Skeletal muscle tissue (tissue), 4 donors: Measurements from ENCODE around the gene TMCO4. TPM values are rescaled to one million over a fixed set of nuclear protein-coding genes. Genes with fewer than 3 reads are reported as not detected.
"Not testable (repeated sequence)": the region's sequence is repeated elsewhere in the genome, so short reads cannot be mapped to it uniquely, and the experiment has no call there.

Experiments used
- H3K27ac ChIP-seq: one replicate; pipeline ENCODE4 v1.7.0; 2013; ENCODE audit warnings: mild to moderate bottlenecking, low read depth, low read length, inconsistent platforms
- H3K27me3 ChIP-seq, 3 donors: one replicate each; pipeline ENCODE4 v1.7.0; 2013; ENCODE audit warnings: low read length in 3 of 3; ENCODE audit not compliant: control insufficient read depth in 3 of 3, insufficient read depth in 3 of 3
- H3K36me3 ChIP-seq, 3 donors: one replicate each; pipeline ENCODE4 v1.7.0; 2013; ENCODE audit warnings: low read length in 3 of 3; ENCODE audit not compliant: control insufficient read depth in 3 of 3, insufficient read depth in 3 of 3
- H3K4me1 ChIP-seq, 3 donors: one replicate each; pipeline ENCODE4 v1.7.0; 2013; ENCODE audit warnings: low read length in 3 of 3, mild to moderate bottlenecking in 3 of 3; ENCODE audit not compliant: control insufficient read depth in 3 of 3, insufficient read depth in 3 of 3
- H3K4me3 ChIP-seq, 3 donors: one replicate each; pipeline ENCODE4 v1.7.0; 2013; ENCODE audit warnings: low read length in 3 of 3
- H3K9ac ChIP-seq, 3 donors: one replicate each; pipeline ENCODE4 v1.7.0; 2013; ENCODE audit warnings: low read length in 3 of 3, mild to moderate bottlenecking in 3 of 3, moderate library complexity in 2 of 3, low read depth in 1 of 3
- H3K9me3 ChIP-seq, 3 donors: one replicate each; pipeline ENCODE4 v1.7.0; 2013; ENCODE audit warnings: low read length in 3 of 3; ENCODE audit not compliant: control insufficient read depth in 3 of 3
- total RNA-seq: library from RNA; depleted of rRNA; stranded (reverse); fragments of >200 nt; gene quantifications from one replicate; pipeline ENCODE4 v1.2.3, GENCODE V29; 2014
- donor health status: Osteomylitis.

The TMCO4 gene
- total RNA-seq = 2.6 TPM

DNA sequence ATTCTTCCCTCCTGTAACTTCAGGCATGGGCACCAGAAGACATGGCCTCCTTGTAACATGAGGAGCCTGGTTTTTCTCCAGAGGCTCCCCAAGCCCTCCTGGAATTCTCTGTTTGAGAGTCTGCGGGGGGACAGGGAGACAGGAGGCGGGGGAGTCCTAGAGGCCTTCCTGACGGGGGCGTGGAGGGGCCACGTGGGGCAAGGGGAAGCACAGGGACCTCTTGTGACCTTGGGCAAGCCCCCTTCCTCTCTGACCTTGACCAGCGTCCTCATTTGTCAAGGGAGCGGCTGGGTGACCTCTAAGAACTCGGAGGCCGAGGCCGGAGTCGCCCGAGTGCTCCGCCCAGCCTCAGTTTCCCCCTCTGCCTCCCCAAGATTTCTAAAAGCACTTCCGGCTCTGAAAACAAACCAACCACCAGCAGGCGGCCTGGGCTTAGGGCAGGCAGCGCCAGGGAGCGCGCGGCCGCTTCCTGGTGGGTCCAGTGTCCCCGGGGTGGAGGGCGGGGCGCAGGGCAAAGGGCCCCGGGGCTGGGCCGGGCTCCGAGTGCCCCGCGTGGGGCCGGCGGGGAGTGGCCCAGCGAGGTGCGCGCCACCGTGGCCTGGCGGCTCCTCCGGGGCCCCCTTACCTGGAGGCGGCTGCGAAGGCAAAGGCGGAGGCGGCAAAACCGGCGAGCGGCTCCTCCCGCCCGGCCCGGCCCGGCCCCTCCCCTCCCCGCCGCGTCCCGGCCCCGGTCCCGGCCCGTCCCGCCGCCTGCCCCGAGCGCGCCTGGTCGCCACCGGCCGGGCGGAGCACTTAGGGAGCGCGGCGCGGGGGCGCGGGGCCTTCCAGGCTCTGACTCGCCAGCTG, at the start of gene TMCO4:
Gene TMCO4, minus strand, starts transcription at position 687 of the 846 bp plus-strand sequence. CDS start 19,158 bp downstream, outside the sequence.
- peak within 1 kb of the TSS; percentile 62 to 80 (median 76) for H3K4me3 ChIP-seq
- peaks cover 6 to 17% (median 9%) of the 10 kb centered on the region in 3 donors for H3K4me1 ChIP-seq
- H3K36me3 ChIP-seq = no peaks in the 10 kb centered on the region
- no peaks in the 10 kb centered on the region for H3K9me3 ChIP-seq
- peaks cover 0 to 6% (median 0%) of the 10 kb centered on the region in 3 donors for H3K27me3 ChIP-seq
- H3K27ac ChIP-seq = peak within 1 kb of the TSS; percentile 56
- H3K9ac ChIP-seq = peak within 1 kb of the TSS; percentile 69 to 79 (median 75)

DNA sequence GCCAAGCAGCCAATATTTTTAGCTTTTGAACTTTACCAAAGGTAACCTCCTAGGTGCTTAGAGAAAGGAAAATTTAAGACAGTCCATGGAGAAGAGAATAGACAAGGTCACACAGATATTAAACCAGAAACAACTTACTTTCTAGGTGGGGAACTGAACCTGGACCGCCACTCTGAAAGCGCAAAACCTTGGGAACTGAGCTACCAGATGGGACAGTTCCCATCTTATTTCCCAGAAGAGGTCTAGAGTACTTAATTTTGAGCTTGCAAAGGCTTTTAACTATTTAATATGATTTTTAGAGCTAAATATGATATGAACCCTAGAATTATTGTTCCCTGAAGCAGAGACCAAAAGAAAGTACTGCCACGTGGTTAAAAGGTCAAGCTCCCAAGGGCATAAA, 49.6 kb upstream of the TMCO4 start:
- H3K36me3 ChIP-seq, H3K4me3 ChIP-seq, H3K9ac ChIP-seq, H3K27me3 ChIP-seq, H3K9me3 ChIP-seq, H3K27ac ChIP-seq, H3K4me1 ChIP-seq: not testable (repeated sequence)

DNA sequence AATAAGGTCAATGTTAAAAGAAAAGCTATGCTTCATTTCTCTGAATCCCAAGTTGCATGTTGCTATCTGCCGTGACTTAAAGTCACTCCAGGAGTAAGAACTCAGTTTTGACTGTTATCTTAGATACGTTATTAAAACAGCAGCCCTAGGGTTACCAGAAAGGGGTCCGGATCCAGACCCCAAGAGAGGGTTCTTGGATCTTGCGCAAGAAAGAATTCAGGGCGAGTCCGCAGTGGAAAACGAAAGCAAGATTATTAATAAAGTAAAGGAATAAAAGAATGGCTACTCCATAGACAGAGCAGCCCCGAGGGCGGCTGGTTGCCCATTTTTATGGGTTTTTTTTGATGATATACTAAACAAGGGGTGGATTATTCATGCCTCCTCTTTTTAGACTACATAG, 47.6 kb upstream of the TMCO4 start:
- not testable (repeated sequence) for H3K27ac ChIP-seq, H3K4me3 ChIP-seq, H3K27me3 ChIP-seq, H3K9me3 ChIP-seq, H3K4me1 ChIP-seq, H3K36me3 ChIP-seq, H3K9ac ChIP-seq

DNA sequence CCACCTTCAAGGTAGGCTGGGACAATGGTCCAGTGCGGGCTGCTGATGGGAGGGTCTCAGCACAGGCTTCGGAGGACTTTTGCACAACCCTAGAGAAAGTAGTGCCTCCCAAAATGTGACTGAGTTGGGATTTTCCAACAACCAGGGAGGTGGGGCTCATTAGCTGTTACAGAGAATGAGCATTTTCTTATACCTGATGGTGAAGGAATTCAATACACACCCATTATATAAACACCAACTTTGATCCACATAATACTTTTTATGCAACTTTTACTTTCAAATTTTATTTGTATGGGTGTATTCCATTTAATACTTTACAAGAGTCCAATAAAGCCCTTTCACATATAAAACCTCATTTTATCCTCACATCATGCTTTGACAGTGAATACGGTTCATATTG, 46.6 kb upstream of the TMCO4 start:
- Histone ChIP-seq H3K4me3 (no peak overlapping the region), H3K4me1 (no peaks in the 10 kb centered on the region), H3K27me3 (peaks cover 0 to 5% (median 0%) of the 10 kb centered on the region in 3 donors), H3K9ac (no peak overlapping the region), H3K9me3 (no peaks in the 10 kb centered on the region), H3K27ac (no peak overlapping the region), H3K36me3 (no peaks in the 10 kb centered on the region)

DNA sequence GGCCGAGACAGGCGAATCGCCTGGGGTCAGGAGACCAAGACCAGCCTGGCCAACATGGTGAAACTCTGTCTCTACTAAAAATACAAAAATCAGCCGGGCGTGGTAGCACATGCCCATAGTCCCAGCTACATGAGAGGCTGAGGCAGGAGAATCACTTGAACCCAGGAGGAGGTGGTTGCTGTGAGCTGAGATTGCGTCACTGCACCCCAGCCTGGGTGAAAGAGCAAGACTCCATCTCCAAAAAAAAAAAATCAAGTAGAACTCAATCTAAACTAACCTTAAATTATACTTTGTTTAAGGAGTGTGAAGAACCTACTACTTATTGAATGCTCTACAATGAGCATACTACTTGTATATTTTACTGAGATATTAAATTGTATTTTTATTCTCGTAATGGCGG, 45.8 kb upstream of the TMCO4 start:
- H3K4me3 ChIP-seq = no peak overlapping the region
- H3K4me1 ChIP-seq = no peaks in the 10 kb centered on the region
- H3K36me3 ChIP-seq = no peaks in the 10 kb centered on the region
- H3K27ac ChIP-seq = no peak overlapping the region
- H3K27me3 ChIP-seq = peaks cover 0 to 5% (median 0%) of the 10 kb centered on the region in 3 donors
- H3K9ac ChIP-seq = no peak overlapping the region
- no peaks in the 10 kb centered on the region for H3K9me3 ChIP-seq

DNA sequence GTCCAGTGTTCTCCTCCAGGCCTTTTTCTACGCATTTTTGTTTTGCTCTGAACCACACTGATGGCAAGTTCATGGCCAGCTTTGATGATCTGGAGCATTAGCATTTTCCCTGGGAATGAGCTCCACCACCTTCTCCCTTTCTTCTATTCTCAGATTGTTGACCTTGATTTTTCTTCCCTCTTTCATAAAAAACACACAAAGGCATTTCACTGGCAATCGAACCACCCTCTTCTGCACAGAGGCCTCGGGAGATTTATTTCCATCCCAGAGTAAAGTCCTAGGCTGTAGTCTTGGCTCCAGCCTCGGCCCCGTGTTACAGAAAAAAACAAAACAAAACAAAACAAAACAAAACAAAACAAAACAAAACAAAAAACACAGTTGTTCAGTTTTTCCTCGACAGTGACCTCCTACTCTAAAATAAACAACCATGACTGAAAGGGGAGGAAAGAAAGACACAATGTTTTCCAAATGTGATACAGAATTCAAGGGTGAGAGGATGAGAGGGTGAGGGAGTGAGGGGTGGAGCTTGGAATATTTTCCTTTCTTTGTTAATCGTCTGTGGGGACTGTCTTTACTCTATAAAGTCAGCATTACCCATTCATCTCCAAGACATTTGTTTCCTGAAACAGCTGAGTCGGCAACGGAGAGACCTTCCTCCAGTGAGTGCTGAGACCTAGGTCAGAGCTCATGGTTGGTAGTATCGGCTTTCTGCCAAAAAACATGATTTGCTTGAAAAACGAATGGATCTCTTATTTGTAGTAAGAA, 45.2 kb upstream of the TMCO4 start:
- peaks cover 0 to 5% (median 0%) of the 10 kb centered on the region in 3 donors for H3K27me3 ChIP-seq
- H3K27ac ChIP-seq = no peak overlapping the region
- no peaks in the 10 kb centered on the region for H3K36me3 ChIP-seq
- no peaks in the 10 kb centered on the region for H3K9me3 ChIP-seq
- H3K4me3 ChIP-seq = no peak overlapping the region
- no peak overlapping the region for H3K9ac ChIP-seq
- H3K4me1 ChIP-seq = no peaks in the 10 kb centered on the region

DNA sequence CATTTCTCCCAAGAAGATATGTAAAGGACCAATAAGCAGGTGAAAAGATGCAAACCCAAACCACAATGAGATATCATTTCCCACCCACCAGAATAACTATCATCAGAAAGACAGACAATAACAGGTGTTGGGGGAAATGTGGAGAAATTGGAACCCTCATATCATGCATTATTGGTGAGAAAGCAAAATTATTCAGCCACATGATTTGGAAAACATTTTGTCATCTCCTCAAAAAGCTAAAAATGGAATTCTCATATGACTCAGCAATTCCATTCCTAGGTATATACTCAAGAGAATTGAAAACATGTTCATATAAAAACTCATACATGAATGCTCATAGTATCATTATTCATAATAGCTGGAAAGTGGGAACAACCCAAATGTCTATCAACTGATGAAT, 40.5 kb upstream of the TMCO4 start:
- Histone ChIP-seq H3K4me3 (no peak overlapping the region), H3K27ac (no peak overlapping the region), H3K4me1 (no peaks in the 10 kb centered on the region), H3K36me3 (no peaks in the 10 kb centered on the region), H3K27me3 (no peaks in the 10 kb centered on the region), H3K9me3 (no peaks in the 10 kb centered on the region), H3K9ac (no peak overlapping the region)

DNA sequence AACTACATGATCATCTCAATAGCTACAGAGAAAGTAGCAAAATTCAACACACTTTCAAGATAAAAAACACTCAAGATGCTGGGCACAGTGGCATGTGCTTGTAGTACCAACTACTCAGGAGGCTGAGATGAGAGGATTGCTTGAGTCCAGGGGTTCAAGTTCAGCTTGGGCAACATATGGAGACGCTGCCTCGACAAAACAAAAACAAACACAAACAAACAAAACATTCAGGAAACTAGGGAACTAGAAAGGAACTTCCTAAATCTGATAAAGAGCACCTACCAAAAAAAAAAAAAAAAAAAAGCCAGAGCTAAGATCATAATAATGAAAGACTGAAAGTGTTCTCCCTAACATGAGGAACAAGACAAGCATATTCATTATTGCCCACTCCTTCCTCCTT, 38.1 kb upstream of the TMCO4 start:
- Histone ChIP-seq H3K9me3 (no peaks in the 10 kb centered on the region), H3K9ac (no peak overlapping the region), H3K4me1 (no peaks in the 10 kb centered on the region), H3K27ac (no peak overlapping the region), H3K4me3 (no peak overlapping the region), H3K36me3 (no peaks in the 10 kb centered on the region), H3K27me3 (no peaks in the 10 kb centered on the region)

DNA sequence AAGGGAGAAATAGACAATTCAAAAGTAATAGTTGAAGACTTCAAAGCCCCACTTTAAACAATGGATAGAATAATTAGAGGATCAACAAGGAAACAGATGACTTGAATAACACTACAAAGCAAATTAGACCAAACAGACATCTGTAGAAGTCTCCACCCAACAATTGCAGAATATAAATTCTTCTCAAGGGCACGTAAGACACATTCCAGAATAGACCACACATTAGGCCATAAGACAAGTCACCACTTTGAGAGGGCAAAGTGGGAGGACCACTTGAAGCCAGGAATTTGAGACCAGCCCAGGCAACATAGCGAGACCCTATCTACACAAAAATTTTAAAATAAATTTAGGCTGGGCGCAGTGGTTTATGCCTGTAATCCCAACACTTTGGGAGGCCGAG, 35.9 kb upstream of the TMCO4 start:
- Histone ChIP-seq H3K4me3 (no peak overlapping the region), H3K27ac (no peak overlapping the region), H3K9ac (no peak overlapping the region), H3K36me3 (no peaks in the 10 kb centered on the region), H3K4me1 (no peaks in the 10 kb centered on the region), H3K27me3 (peaks cover 3 to 10% (median 3%) of the 10 kb centered on the region in 3 donors), H3K9me3 (no peaks in the 10 kb centered on the region)

DNA sequence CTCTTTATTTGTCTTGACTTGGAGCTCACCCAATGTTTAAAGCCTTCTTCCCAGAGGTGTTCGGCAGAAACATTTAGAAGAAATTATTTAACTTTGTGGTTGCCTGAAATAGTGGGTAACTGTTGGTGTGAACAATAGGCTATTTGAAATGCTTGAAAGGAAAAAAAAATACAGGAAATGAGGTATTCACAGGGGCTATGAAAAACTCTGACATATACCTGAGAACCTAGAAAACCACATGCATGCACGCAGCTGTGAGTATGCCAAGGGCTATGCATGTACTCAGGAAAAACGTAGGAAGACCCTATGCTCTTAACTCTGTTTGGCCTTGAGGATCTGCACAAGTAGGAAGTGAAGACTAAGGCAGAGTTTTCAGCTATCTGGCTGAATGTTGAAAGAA, 31.7 kb upstream of the TMCO4 start:
- H3K9ac ChIP-seq = no peak overlapping the region
- H3K27ac ChIP-seq = no peak overlapping the region
- H3K36me3 ChIP-seq = no peaks in the 10 kb centered on the region
- H3K4me3 ChIP-seq = no peak overlapping the region
- H3K27me3 ChIP-seq = peaks cover 3 to 10% (median 3%) of the 10 kb centered on the region in 3 donors
- H3K4me1 ChIP-seq = no peaks in the 10 kb centered on the region
- H3K9me3 ChIP-seq = no peaks in the 10 kb centered on the region
